ENCODE results near the gene DNAJB8.

The DNAJB8 gene

GRCh38 chr3:128482666-128483656 lies 16.3 kb upstream of the DNAJB8 start:
- no peak for DNase-seq (ENCODE audit: low read depth)

GRCh38 chr3:128482175-128482574 lies 15.5 kb upstream of the DNAJB8 start:
- DNase-seq (ENCODE audit: low read depth), result no peak

GRCh38 chr3:128481438-128481942 lies 14.8 kb upstream of the DNAJB8 start:
- DNase-seq (ENCODE audit: low read depth), result no peak

GRCh38 chr3:128480717-128481437 lies 14.2 kb upstream of the DNAJB8 start:
- DNase-seq (ENCODE audit: low read depth), result no peak

- DNase-seq (ENCODE audit: low read depth), result no peak
These were observed 13.6 kb upstream of the DNAJB8 start for GRCh38 chr3:128480278-128480677.

GRCh38 chr3:128479558-128480086 lies 12.9 kb upstream of the DNAJB8 start:
- DNase-seq (ENCODE audit: low read depth), result no peak

GRCh38 chr3:128478576-128479506 lies 12.2 kb upstream of the DNAJB8 start:
- DNase-seq (ENCODE audit: low read depth), result no peak

- DNase-seq (ENCODE audit: low read depth), result no peak
These were observed 10.0 kb upstream of the DNAJB8 start for GRCh38 chr3:128476659-128477058.

- no peak for DNase-seq (ENCODE audit: low read depth)
These were observed 8.7 kb upstream of the DNAJB8 start for GRCh38 chr3:128475355-128475754.

- DNase-seq (ENCODE audit: low read depth), result no peak
These were observed 7.0 kb upstream of the DNAJB8 start for GRCh38 chr3:128473737-128474136.

GRCh38 chr3:128473180-128473519 lies 6.5 kb upstream of the DNAJB8 start:
- no peak for DNase-seq (ENCODE audit: low read depth)

- DNase-seq (ENCODE audit: low read depth), result no peak
These were observed 5.9 kb upstream of the DNAJB8 start for GRCh38 chr3:128472449-128473179.

- no peak for DNase-seq (ENCODE audit: low read depth)
These were observed 5.0 kb upstream of the DNAJB8 start for GRCh38 chr3:128471720-128472119.

GRCh38 chr3:128471110-128471509 lies 4.4 kb upstream of the DNAJB8 start:
- DNase-seq (ENCODE audit: low read depth), result no peak

GRCh38 chr3:128470134-128470899 lies 3.6 kb upstream of the DNAJB8 start:
- DNase-seq (ENCODE audit: low read depth), result no peak

GRCh38 chr3:128469556-128469955 lies 2.9 kb upstream of the DNAJB8 start:
- no peak for DNase-seq (ENCODE audit: low read depth)

- no peak for DNase-seq (ENCODE audit: low read depth)
These were observed 2.3 kb upstream of the DNAJB8 start for GRCh38 chr3:128468791-128469527.

GRCh38 chr3:128468285-128468790 lies 1.6 kb upstream of the DNAJB8 start:
- no peak for DNase-seq (ENCODE audit: low read depth)

- DNase-seq (ENCODE audit: low read depth), result no peak
These were observed 2.0 kb downstream of the DNAJB8 start for GRCh38 chr3:128464702-128465101.
